NCI-H524 treated with DMSO at 0.1 percent for 48 hours (cell line): Measurements from ENCODE around the gene PCTP.

Source experiments
- DNase-seq: peaks from one replicate; lab custom pipeline; 2025; lab: John Stamatoyannopoulos, UW

Gene PCTP

DNA sequence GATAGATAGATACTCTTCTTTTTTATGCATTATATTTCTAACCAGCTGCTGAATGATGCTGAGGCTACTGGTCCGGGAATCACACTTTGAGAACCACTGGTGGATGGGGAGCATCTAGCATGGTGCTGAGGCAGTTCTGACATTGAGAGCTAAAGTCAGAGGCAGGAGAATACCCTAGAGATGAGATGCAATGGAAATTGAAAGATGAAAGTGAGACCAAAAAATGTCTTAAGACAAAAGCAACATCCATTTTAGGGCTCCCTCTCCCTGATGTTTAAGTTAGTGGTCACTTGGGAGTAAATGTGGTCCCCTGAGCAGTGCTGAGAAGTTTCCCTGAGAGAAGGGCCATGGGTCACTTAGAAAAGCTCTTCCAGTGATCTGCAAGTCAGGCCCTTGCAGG, 6.8 kb downstream of the PCTP start:
- DNase-seq: no peak

DNA sequence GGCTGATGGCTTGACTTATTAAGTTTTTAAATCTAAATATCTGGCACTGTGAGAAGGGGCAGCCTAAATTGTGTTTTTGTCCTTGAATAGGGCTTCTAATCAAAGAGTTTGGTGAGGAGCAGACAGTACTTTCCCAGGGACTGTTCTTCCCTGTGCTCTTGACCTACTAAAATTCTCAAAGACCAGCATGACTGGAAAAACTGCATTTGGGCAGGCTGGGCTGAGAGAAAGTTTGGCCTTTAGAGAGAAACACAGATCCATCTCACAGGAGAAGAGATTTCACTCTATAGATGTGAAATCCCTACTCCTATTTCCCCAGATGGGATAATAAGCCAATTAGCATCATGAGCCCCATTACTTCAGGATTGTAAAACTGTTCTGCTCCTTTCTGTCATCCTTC, 7.3 kb downstream of the PCTP start:
- peak; percentile 34 for DNase-seq

DNA sequence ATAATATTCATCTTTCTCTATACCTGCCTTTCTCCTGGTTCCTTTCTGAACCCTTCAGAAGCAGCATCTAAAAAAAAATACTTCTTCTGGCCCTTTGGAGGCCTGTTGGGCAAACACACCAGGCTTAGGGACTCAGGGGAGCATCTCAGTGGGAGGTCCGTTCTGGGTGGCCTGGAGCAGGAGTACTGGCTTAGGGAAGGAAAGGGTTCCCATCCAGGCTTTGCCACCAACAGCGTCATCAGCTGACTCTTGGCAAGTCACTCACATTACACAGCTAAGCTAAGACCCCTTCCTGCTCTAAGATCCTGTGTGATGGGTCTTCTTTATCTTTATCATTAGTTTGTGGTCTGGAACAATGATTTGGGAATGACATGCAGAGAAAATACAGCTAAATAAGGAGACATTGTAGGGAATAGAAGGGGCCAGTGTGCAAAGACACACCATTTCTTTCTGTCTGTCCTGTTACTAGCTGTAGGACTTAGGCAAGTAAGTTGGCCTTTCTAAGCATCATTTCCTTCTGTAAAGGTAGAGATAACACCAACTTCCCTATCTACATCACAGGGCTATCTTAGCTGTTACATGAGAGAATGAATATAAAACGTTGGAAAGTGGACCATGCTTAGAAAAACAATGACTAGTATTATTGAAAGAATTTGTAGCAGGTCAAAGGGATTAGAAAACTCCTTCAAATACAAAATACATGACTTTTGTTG, 9.9 kb downstream of the PCTP start:
- DNase-seq: no peak

DNA sequence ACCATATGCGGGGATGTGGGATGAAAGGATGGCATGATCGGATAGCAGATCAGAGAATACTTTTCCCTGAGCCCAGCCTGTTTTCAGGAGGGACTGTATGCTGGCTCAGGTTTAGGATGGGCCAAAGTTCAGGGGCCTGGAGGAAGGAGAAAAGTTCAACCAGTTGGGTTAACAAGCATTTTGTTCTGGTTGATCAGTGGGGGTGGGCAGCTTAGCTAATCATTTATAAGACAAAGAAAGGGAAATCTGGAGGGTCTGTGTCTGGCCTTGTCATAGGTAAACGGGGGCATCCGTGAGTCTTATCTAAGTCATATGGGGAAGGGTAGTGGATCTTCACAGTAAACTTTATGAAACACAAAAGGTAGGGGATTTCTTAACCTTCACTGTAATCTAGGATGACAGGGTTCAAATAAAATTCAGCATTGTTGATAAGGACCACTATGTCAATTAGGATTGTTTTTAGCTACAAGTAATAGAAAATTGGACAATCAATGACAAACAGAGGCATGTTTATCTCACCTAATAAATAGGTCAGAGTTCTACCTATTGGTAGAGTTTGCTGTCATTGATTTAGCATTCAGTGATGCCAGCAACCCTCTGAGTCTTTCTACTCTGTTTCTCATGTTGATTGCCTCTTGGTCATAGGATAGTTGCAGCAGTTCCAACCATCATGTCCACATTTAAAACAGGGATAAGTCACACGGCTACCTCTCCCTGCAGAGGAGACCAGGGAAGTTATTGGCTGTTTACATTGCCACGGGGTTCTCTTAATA, 11.4 kb downstream of the PCTP start:
- DNase-seq: no peak

DNA sequence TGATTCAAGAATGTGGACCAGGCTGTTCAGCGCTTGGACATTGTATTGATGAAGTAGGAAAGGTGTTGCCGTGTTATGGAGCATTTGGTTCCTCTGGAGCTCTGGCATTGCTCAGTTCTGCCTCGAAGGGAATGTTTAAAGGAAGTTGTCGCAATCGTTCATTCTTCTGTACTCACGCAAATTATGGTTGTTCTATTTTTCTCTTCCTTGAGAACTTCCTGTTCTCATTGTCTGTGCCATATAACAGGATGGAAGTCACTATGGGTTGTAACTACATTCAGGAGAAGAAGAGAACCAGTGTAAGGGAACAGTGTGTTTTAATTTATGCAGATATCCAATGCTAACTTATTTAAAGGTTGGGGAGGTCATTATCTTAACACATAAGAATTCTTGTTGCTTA, 13.0 kb downstream of the PCTP start:
- DNase-seq: no peak

DNA sequence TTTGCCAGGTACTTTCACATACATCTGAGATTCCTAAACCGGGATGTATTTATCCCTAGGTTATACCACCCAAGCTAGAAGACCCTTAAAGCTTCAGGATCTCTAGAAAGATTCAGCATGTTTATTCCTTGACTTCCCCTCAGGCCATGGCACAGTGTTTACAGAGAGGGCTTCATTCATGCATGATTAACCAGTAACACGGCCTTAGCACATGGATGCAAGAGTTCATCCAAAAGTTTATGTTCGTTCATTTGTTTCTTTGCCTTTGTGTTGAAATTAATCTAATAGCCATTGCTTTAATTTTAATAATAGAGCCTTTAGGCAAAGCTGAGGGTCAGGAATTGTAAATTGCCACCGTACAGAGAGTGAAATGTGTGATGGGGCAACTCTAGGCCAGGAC, 13.8 kb downstream of the PCTP start:
- DNase-seq: no peak

DNA sequence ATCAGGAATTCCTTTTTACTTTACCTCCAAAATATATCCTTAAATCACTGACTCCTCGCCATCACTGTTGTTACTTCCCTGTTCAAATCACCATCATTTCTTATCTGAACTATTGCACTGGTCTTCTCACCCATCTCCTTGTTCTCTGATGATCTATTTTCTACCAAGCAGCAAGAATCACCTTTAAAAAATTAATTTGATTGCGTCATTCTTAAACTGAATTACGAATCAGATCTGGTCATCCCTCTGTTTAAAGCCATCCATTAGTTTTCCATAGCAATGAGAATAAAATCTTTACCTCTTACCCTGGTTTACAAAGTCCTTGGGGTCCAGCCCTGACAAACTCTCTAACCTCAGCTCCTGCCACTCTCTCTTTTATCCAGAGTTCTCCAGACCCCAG, 14.6 kb downstream of the PCTP start:
- DNase-seq: no peak

DNA sequence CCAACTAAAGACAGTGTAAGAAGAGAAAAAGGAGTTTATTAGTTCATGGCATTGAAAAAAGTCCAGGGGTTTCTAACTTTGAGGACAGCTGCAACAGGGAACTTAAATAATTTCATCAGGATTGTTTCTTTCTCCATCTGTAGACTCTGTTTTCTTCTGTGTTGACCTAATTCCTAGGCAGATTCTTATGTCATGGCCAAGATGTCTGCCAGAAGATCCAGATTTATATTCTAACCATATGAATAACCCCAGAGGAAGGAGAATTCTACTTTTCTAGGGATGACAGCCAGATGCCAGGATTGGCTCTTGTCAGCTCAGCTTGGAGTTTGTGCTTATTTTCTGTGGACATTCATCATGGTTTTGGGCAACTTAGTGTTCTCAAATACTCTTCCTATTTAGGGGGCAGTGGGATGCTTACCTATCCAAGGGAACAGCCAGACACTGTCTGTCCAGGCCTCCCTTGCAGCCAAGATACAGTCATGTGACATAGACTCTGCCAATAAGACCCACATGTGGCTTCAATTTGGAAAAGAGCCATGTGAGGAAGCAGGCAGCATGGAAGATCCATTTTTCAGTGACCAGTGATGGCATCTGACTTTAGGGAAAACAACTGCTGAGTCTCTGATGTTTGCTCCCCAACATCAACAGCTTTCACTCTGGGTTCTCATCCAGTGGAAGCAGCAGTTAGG, 18.2 kb downstream of the PCTP start:
- no peak for DNase-seq

DNA sequence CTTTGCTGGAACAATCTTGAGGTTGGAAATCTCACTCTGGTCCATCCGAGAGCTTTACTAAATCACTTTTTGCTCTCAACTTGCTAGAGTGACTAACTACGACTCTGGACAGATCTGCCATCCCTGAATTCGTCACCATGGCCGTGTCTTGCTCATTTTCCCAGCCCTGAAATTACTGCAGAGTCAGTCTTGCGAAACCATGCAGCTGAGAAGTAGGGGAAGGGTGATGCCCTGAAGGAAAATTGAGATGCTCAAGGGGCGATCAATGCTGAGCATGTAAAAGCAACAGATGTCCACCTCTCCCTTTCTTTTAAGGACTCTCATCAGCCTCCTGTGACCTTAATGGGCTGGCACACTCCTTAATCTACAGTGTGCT, 18.8 kb downstream of the PCTP start:
- DNase-seq: peak; percentile 79

DNA sequence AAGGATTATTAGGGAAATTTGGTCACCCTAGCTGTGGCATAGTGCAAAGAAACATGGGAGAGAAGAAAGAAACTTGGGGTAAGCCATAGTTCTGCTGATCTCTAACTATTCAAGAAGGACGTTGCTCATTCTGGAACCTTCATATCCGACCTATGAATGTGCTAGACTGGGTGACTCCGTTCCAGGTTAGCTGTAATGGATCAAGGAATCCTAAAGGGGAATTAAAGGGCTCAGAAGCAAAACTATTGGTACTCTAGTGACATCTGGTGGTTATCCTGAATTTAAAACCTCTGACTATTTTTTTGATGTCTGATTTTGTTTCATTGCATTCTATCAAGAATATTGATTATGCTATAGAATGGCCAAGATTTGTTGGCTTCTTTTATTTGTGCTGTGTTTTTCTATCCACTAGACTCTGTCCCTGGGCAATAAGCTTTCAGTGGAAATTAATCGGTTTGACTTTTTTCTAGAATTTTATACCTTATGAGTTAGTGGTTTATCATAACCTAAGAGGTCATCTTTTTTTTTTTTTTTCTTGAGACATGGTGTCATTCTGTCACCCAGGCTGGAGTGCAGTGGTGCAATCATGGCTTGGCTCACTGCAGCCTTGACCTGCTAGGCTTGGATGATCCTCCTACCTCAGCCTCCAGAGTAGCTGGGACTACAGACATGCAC, 19.5 kb downstream of the PCTP start:
- peak; percentile 24 for DNase-seq

DNA sequence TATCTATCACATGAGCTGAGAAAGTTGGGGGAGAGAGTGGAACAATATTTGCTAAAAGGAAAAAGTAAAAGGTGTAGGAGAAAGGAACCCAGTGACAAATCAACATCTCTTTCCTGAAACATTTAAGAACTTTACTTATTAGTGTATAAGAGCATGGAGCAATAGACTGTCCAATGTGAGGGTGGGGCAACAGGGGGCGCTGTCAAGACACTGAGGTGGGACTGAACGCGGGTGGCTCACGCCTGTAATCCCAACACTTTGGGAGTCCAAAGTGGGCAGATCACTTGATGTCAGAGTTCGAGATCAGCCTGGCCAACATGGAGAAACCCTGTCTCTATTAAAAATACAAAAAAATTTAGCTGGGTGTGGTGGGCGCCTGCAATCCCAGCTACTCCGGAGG, 21.2 kb downstream of the PCTP start:
- DNase-seq: no peak

DNA sequence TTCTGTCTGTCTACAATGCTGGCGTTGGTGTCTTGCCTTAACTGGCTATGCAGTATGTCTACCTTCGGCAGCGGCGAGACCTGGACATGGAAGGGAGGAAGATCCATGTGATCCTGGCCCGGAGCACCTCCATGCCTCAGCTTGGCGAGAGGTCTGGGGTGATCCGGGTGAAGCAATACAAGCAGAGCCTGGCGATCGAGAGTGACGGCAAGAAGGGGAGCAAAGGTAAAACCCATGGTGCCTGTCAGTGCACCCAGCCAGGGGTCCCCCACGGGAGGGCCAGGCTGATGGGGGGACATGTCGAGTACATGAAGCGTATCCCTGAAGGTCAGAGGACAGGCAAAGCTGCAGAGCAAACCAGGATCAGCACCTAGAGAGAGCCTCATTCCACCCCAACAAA, 22.8 kb downstream of the PCTP start:
- no peak for DNase-seq

DNA sequence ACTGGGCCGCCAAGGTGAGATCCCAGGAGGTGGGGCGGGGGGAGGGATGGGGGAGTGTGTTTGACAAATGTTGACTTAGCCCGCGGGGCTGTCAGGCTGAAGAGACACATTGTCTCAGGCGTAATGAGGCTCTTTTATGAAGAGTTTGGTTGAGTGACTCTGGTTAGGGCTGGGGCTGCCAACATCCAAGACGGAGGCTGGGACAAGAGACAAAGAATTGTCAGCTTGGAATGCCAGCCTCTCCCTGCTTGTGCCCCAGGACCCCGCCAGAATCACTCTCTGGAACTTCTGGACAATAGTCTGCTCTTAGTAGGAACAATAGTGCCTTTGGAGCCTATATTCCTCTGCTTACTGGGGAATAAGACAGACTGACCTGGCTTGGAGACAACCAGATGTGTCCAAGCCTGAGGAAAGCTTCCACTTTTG, 24.0 kb downstream of the PCTP start:
- no peak for DNase-seq

DNA sequence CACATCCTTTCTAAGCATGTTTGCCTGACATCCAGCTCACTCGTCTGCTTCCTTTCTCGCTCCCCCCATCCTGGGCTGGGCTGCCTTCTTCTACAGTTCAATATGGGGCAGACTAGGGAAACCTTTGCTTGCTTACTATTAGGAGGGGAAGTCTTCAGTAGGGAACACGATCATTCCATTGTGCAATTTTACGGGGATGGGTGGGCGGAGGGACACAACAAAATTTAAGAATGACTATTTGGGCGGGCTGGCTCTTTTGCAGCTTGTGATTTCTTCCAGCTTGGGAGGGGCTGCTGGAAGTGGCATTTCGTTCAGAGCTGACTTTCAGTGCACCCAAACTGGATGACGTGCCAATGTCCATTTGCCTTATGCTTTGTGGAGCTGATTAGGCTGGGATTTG, 25.4 kb downstream of the PCTP start:
- DNase-seq: no peak

DNA sequence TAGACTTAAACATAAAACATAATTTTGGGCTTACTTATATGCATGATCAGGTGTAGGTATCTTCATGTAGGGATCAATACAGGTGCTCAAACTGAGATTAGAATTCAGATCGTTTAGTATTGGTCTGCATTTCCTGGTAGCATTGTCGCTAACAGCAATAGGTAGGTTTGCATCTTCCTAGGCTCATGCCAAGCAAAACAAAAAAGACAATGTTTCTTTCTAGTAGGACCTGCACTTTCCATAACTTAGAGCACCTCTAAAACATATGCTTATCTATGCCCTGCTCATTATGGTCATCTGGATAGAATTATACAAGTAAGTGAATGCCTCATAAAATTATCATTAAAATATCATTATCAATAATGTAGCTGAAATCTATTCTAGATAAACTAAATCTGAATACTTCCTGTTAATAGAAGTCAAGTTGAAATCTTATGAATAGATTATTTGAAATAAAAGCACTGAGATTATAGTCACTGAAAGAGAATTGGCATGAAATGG, 26.7 kb downstream of the PCTP start:
- no peak for DNase-seq

DNA sequence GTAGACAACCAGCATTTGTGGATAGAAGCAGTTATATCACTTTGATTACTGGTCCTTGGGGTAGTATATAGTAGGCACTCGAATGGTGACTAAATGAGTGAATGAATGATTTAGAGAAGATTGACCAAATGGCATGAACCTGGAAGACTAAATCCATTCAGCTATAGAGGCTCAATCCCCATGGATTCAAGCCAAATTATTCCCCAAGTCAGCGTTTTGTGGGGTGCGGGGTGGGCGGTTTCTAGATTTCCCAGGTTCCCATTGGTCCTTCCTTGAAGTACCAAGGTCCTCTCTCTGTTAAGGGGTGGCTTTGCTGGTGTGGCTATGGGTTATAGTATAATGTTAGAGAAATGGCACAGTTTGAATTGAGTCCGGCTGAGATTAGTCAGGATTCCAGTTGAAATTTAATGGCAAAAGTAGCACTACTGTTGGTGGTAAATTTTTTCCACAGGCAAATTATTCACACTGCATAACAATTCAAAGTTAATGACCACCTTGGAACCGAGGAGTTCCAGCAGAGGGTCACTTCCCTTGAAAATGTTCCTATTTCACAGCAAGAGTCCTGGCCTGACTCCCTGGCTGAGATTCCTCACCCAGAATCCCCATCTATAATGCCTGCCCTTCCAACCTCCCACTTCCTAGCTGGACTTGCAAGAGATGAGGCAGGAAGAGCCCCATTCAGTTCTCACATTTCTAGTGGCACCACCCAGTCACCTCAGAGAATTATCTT, 27.7 kb downstream of the PCTP start:
- no peak for DNase-seq

DNA sequence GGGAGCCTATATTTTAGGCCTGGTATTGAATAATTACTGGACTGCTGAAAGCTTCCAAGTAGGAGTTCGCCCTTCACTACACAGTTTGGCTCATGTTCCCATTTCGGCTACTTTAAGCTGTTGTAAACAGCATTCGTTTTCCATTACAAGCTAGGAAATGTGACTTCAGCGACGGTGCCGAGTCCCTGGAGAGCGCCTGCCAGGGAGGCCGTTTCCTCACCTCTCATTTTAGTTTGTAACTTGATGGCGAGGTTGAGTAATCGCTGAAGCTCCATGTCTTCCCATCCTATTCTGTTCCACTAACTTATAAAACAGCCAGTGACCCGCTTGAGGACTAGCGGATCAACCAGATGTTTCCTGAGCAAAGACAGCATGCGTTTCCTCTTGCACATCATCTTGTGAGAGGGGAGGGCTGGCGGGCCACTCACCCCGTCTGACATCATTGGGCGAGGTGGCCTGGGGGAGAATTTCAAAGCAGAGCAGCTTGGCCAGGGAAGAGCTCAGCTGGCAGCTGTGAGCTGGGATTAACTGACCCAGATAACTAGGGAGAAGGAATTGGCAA, 32.9 kb downstream of the PCTP start:
- peak; percentile 21 for DNase-seq

DNA sequence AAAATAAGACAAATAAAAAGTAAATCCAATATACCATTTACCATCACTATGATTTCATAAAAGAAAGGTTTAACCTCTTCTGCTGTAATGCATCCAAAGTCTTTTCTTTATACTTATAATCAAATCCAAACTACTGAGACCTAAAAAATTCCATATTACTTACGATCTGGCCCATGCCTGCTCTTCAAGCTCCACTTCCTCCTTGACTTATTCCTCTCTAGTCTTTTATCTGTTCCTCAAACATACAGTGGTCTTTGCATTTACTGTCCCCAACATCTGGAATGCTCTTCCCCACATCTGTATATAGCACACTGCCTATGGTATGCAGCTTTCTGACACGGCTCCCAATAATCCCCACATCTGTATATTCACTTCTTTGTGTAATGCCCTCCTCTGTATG, 33.8 kb downstream of the PCTP start:
- no peak for DNase-seq

DNA sequence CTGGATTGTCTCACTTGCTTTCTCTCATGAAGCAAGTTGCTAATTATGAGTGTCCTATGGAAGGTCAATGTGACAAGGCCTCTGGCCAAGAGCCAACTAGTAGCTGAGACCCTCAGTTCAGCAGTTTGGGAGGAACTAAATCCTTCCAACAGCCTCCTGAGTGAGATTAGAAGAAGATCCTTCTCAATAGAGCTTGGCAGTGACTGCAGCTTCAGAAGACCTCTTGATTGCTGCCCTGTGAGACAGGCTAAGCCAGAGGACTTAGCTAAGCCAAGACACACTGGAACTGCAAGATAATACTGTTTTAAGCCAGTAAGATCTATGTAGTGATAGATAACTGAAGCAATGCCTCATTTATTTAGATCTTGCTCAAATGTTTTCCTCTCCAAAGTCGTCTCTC, 34.3 kb downstream of the PCTP start:
- no peak for DNase-seq

DNA sequence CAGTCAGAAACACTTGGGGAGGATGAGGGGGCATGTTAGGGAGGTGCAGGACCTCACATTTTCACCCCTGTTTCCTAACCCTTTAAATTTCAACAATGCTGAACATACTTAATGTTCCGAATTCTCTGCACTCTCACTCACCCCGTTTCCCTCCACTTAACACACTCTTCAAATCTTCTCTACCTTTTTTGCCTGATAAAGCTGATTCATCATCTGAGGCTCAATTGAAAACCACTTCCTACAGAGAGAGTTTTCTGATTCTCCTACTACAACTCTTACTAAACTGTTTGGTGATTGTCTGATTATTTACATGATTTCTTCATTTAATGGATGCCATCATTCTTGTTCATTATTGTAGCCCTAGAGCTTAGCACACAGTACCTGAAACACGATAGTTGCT, 42.4 kb downstream of the PCTP start:
- DNase-seq: no peak

DNA sequence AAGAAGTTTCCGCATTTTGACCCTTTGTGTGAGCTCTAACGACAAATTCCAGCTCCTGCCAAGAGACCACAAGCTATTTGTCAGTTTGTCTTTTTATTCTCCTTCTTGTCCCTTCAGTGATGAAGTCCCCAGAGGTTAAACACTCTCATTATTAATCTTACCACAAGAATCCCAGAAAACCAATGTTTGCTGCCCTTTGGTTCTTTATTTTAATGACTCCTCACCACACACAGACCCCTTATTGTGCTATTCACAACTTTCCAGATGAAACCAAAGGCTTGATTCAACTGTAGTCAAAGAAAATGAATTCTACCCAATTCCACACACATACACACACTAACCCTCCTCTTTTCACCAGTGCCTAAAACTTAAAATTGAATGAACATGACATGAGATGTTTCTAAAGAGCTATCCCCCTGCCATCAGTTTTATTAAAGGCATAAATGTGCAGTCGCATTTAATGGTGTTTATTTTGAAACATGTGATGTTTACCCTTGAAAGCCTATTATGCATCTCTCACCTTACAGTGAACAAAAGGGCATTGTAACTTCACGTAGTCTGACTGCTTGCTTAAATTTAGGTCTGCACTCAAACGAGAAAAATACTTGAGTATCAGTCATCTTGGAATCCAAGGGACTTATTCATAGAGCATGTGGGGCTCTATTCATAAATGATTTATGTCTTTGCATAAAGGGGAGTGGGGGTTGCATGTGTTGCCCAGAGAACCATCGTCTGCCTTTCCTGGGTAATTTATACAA, 44.1 kb downstream of the PCTP start:
- no peak for DNase-seq
